HG03442 (cell line): ENCODE measurements around the gene ITSN1.

ENCODE experiments used
- ATAC-seq: cut with Tn5 transposase; IDR thresholded peaks from one replicate; pipeline ENCODE4 v1.9.1; 2021; ENCODE audit warnings: mild to moderate bottlenecking, moderate library complexity; ENCODE audit not compliant: unreplicated experiment

The ITSN1 gene

GRCh38 chr21:33680870-33681269, 38.6 kb downstream of the ITSN1 start:
- no peak for ATAC-seq

GRCh38 chr21:33682992-33683627, 40.8 kb downstream of the ITSN1 start:
- ATAC-seq: no peak

- no peak for ATAC-seq
Observed at GRCh38 chr21:33684068-33684467, 41.8 kb downstream of the ITSN1 start.

- no peak for ATAC-seq
Observed at GRCh38 chr21:33684923-33685560, 42.7 kb downstream of the ITSN1 start.

GRCh38 chr21:33685613-33686197, 43.4 kb downstream of the ITSN1 start:
- no peak for ATAC-seq

- ATAC-seq: no peak
Observed at GRCh38 chr21:33686386-33686785, 44.1 kb downstream of the ITSN1 start.

- ATAC-seq: no peak
Observed at GRCh38 chr21:33687634-33688033, 45.3 kb downstream of the ITSN1 start.

- ATAC-seq: no peak
Observed at GRCh38 chr21:33688353-33688752, 46.1 kb downstream of the ITSN1 start.

GRCh38 chr21:33690874-33691273, 48.6 kb downstream of the ITSN1 start:
- ATAC-seq: no peak

GRCh38 chr21:33691945-33692603, 49.8 kb downstream of the ITSN1 start:
- no peak for ATAC-seq

- ATAC-seq: no peak
Observed at GRCh38 chr21:33695813-33696212, 53.5 kb downstream of the ITSN1 start.

- no peak for ATAC-seq
Observed at GRCh38 chr21:33696465-33696864, 54.2 kb downstream of the ITSN1 start.

- no peak for ATAC-seq
Observed at GRCh38 chr21:33698087-33698860, 56.0 kb downstream of the ITSN1 start.

- ATAC-seq: no peak
Observed at GRCh38 chr21:33699277-33699676, 57.0 kb downstream of the ITSN1 start.

- ATAC-seq: no peak
Observed at GRCh38 chr21:33700491-33700890, 58.2 kb downstream of the ITSN1 start.

- ATAC-seq: no peak
Observed at GRCh38 chr21:33703750-33704606, 61.7 kb downstream of the ITSN1 start.

GRCh38 chr21:33707846-33708245, 65.5 kb downstream of the ITSN1 start:
- ATAC-seq: no peak

GRCh38 chr21:33708874-33709273, 66.6 kb downstream of the ITSN1 start:
- no peak for ATAC-seq

GRCh38 chr21:33712022-33712803, 69.9 kb downstream of the ITSN1 start:
- no peak for ATAC-seq
